Colonic mucosa (tissue), 4 donors: ENCODE results near the gene NOL4L. TPM values are rescaled to one million over a fixed set of nuclear protein-coding genes. Genes with fewer than 3 reads are reported as not detected.
A peak's percentile ranks its signal among the peaks of the same experiment; 100 is the strongest.

Source experiments
- DNase-seq: peaks from one replicate; pipeline ENCODE4 v3.0.0-alpha.2; 2020
- H3K27ac ChIP-seq: fragments of 200-600 bp; one replicate; pipeline ENCODE4 v1.8.0; 2021
- H3K27me3 ChIP-seq: fragments of 200-600 bp; one replicate; pipeline ENCODE4 v1.8.0; 2021
- H3K36me3 ChIP-seq: fragments of 200-600 bp; one replicate; pipeline ENCODE4 v1.8.0; 2021
- H3K4me1 ChIP-seq: fragments of 200-600 bp; one replicate; pipeline ENCODE4 v1.8.0; 2021; ENCODE audit warnings: mild to moderate bottlenecking
- H3K4me3 ChIP-seq: fragments of 200-600 bp; one replicate; pipeline ENCODE4 v1.8.0; 2021
- H3K9ac ChIP-seq, 2 donors: one replicate each; pipeline ENCODE4 v1.7.0; 2013; ENCODE audit warnings: control low read depth in 2 of 2, low read depth in 2 of 2, low read length in 2 of 2
- H3K9me3 ChIP-seq: fragments of 200-600 bp; one replicate; pipeline ENCODE4 v1.8.0; 2021
- intact Hi-C: fragments of 100-400 bp; cut with DNase I; formaldehyde crosslinking; loops from one replicate; pipeline ENCODE4 v1.14.1; 2022
- total RNA-seq, 2 donors: library from RNA; stranded (reverse); fragmentation: NEBNext Ultra II Directional in 1 of 2; extraction: Animal tissue kit (Norgen Biotek cat#: 25700) in 1 of 2; gene quantifications; one replicate each; pipeline ENCODE4 v1.2.1, GENCODE V29; 2021
- TF ChIP-seq, protein P1 (sequence below): fragments of 200-600 bp; IDR thresholded peaks from one replicate; pipeline ENCODE4 v1.8.0; 2022; ENCODE audit warnings: antibody characterized with exemption, mild to moderate bottlenecking
- donor health status: healthy.
- donor health status: DM: no; HTN: no; CAD: no.
- donor health status: DM: no; HTN: no; CAD: no.

Gene NOL4L, protein sequence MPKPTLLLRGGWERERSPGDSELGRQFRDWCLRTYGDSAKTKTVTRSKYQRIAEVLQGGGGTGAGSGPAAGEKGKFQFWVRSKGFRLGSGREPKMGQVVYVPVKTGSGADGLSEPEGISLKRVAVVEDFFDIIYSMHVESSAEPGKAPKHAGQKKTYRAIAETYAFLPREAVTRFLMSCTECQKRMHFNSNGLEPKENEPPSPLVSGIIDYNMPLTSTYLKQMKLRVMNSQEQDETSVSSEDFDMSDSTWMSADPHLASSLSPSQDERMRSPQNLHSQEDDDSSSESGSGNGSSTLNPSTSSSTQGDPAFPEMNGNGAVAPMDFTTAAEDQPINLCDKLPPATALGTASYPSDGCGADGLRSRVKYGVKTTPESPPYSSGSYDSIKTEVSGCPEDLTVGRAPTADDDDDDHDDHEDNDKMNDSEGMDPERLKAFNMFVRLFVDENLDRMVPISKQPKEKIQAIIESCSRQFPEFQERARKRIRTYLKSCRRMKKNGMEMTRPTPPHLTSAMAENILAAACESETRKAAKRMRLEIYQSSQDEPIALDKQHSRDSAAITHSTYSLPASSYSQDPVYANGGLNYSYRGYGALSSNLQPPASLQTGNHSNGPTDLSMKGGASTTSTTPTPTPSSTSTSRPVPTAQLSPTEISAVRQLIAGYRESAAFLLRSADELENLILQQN
- total RNA-seq = 10 to 100 TPM; 54.2 to 58.0 TPM

DNA sequence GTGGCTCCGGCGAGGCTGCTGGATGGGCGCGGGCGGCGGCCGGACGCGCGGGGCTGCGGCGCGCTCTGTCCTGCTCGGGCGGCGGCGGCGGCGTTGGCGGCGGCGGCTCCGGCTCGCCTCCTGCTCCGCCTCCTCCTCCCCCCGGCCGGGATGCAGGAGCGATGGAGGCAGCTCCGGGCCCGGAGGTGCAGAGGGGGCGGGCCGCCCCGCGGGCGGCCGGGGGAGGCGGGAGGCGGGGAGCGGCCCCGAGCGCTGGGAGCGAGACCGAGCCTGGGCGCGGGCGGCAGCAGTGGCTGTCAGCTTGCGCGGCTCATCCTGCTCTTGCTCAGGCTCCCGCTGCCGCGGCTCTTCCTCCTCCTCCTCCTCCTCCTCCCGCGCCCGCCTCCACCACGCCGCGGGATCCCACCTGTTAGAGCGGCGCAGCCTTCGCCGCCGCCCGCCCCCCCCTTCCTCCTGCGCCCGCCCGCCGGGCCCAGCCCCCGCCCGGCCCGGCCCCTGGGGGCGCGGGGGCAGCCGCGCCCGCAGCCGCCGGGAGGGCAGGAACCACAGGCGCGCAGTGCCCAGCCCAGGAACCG lies at the start of gene NOL4L:
NOL4L (minus strand) TSS at position 323 of the 575 bp plus-strand sequence. CDS start 443 bp downstream, outside the sequence.
- Histone ChIP-seq H3K4me3 (peak within 1 kb of the TSS; percentile 52), H3K36me3 (no peaks in the 10 kb centered on the region), H3K27me3 (peaks cover 25% of the 10 kb centered on the region), H3K9me3 (no peaks in the 10 kb centered on the region), H3K4me1 (no peaks in the 10 kb centered on the region), H3K9ac (peak within 1 kb of the TSS in 1 of 2 donors; percentile 43), H3K27ac (no peak within 1 kb of the TSS)
- intact Hi-C loops = no loop called here
- DNase-seq = no peak
- TF ChIP-seq, protein P1, sequence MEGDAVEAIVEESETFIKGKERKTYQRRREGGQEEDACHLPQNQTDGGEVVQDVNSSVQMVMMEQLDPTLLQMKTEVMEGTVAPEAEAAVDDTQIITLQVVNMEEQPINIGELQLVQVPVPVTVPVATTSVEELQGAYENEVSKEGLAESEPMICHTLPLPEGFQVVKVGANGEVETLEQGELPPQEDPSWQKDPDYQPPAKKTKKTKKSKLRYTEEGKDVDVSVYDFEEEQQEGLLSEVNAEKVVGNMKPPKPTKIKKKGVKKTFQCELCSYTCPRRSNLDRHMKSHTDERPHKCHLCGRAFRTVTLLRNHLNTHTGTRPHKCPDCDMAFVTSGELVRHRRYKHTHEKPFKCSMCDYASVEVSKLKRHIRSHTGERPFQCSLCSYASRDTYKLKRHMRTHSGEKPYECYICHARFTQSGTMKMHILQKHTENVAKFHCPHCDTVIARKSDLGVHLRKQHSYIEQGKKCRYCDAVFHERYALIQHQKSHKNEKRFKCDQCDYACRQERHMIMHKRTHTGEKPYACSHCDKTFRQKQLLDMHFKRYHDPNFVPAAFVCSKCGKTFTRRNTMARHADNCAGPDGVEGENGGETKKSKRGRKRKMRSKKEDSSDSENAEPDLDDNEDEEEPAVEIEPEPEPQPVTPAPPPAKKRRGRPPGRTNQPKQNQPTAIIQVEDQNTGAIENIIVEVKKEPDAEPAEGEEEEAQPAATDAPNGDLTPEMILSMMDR = no peak

DNA sequence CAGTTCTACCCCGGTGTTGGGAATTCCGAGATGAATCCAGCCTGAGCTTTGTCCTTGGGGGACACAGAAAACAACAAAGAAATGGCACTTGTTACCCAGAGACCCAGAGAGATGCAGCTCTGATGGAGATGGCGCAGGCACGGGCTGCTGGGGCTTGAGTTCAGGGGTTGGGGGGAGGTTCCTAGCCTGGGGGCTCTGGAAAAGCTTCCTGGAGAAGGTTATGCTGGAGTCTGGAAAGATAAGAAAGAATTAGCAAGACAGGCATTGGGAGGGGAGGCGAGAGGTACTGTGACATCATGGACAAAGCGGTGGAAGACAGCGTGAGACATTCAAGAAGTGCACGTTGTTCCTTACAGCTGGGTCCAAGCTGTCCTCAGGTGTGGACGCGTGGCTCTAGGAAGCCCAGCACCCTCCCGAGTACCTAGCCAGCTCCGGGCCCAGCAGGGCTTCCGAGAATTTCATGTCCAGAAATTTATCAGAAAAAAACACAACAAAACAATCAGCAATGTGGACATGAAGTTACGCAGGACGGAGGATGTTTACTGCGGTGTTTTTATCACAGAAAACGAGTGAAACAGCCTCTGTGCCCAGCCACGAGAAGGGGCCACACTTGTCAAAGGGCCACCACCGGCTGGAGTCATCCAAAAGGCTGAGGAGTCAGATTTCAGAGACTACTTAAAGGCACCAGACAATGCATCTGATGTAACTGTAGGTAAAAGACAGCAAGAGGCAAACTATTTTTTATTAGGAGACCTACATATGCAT lies 49.1 kb upstream of the NOL4L start:
- intact Hi-C loops = no loop called here
- Histone ChIP-seq H3K4me3 (no peak overlapping the region), H3K9ac (no peak overlapping the region), H3K36me3 (no peaks in the 10 kb centered on the region), H3K27me3 (no peaks in the 10 kb centered on the region), H3K4me1 (no peaks in the 10 kb centered on the region), H3K9me3 (no peaks in the 10 kb centered on the region), H3K27ac (no peak overlapping the region)
- TF ChIP-seq, protein P1 = no peak
- no peak for DNase-seq

DNA sequence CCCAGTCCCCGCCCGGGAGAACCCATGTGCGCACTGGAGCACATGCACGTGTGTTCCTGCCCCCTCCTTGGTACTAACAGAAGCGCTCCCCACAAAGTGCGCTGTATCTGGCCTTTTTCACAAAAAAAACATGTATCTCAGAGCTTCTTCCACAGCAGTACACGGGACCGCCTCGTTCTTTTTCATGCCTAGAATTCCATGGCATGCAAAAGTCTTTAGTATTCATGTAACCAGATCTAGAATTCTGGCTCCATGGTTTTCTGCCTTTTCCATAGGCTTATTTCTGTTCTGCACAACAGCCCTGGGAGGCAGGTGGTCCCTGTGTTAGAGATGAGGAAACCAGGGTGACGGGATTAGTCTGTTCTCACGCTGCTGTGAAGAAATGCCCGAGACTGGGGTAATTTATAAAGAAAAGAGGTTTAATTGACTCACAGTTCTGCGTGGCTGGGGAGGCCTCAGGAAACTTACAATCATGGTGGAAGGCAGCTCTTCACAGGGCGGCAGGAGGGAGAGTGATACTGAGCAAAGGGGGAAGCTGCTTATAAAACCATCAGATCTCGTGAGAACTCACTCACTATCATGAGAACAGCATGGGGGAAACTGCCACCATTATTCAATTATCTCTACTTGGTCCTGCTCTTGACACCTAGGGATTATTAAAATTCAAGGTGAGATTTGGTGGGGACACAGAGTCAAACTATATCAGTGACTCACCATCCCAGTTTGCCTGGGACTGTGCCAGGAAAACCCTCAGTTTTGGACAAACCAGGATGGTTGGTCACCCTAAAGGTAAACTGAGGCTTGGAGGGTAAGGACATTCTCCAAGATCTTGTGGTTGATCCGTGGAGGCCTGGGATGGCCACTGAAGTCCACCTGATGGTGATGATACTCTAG lies 47.6 kb upstream of the NOL4L start:
- Histone ChIP-seq H3K27me3 (no peaks in the 10 kb centered on the region), H3K9me3 (no peaks in the 10 kb centered on the region), H3K27ac (no peak overlapping the region), H3K4me3 (no peak overlapping the region), H3K36me3 (no peaks in the 10 kb centered on the region), H3K9ac (no peak overlapping the region), H3K4me1 (no peaks in the 10 kb centered on the region)
- no peak for DNase-seq
- intact Hi-C loops = no loop called here
- TF ChIP-seq, protein P1 = no peak

DNA sequence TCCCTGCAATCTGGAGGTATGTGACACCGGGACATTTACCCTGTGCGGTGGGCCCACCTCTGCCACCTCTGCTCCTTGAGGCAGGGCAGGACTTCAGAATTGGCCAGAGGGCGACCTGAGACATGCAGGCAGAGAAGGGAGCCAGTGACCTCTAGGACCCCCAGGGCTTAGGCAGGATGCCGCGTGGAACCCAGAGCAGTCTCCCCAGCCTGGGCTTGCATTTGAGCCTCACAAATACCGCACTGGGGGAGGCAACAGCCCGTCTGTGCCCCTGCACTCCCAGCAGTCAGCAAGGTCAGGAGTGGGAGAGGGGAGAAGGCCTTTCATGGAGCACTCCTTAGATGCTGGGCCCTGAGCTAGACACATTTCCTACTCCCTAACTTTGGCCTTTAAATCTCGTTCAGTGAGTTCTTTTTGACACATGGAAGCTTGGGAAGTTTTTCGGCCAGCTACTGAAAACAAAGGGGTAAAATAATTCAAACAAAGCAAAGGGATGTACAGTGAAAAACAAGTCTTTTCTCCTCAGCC lies 46.9 kb upstream of the NOL4L start:
- no peak overlapping the region for H3K4me3 ChIP-seq
- no peak for DNase-seq
- TF ChIP-seq, protein P1 = no peak
- H3K9ac ChIP-seq = no peak overlapping the region
- intact Hi-C loops = no loop called here
- H3K36me3 ChIP-seq = no peaks in the 10 kb centered on the region
- H3K4me1 ChIP-seq = peaks cover 4% of the 10 kb centered on the region
- no peaks in the 10 kb centered on the region for H3K9me3 ChIP-seq
- peaks cover 3% of the 10 kb centered on the region for H3K27me3 ChIP-seq
- H3K27ac ChIP-seq = no peak overlapping the region
